ENCODE data around the gene LRIG1. TPM values are rescaled to one million over a fixed set of nuclear protein-coding genes. Genes with fewer than 3 reads are reported as not detected.

Gene LRIG1
- total RNA-seq, 1 donor from 2014 or later, result 169 TPM

- Histone ChIP-seq H3K9me3 (ENCODE audit: low read depth) (no peaks in the 10 kb centered on the region), H3K9ac (no peak overlapping the region), H3K79me2 (ENCODE audit: low read depth) (peaks cover 99% of the 10 kb centered on the region), H3K36me3 (peaks cover 5% of the 10 kb centered on the region), H3K4me3 (no peak overlapping the region), H4K20me1 (ENCODE audit: low read depth) (peaks cover 100% of the 10 kb centered on the region), H2AFZ (replicated peaks) (no peak overlapping the region), H3K27ac (peak overlapping the region; percentile 9), H3K4me1 (peaks cover 47% of the 10 kb centered on the region), H3F3A (ENCODE audit: low read depth) (peaks cover 35% of the 10 kb centered on the region), H3K27me3 (no peaks in the 10 kb centered on the region), H3K4me2 (no peak overlapping the region)
- H3K9me3 Mint-ChIP-seq, result no peaks in the 10 kb centered on the region
- H3K36me3 Mint-ChIP-seq, result peaks cover 21% of the 10 kb centered on the region
- peaks cover 49% of the 10 kb centered on the region for H3K4me1 Mint-ChIP-seq
- TF ChIP-seq EZH2 (IDR thresholded peaks at IDR 0.05) (no peak), EZH2phosphoT487 (IDR thresholded peaks at IDR 0.05) (no peak), CTCF (IDR thresholded peaks at IDR 0.05) (no peak)
- no peak overlapping the region for H3K27ac Mint-ChIP-seq
- peaks cover 3% of the 10 kb centered on the region for H3K27me3 Mint-ChIP-seq (ENCODE audit: insufficient read depth, low read depth)
- DNase-seq (ENCODE audit: low spot score), result no peak
- H3K4me3 Mint-ChIP-seq, result no peak overlapping the region
Observed at GRCh38 chr3:66406163-66406562, 94.7 kb downstream of the LRIG1 start.

GRCh38 chr3:66405701-66406091 is 95.1 kb downstream of the LRIG1 start:
- Histone ChIP-seq H3F3A (ENCODE audit: low read depth) (peaks cover 30% of the 10 kb centered on the region), H3K79me2 (ENCODE audit: low read depth) (peaks cover 99% of the 10 kb centered on the region), H3K9ac (no peak overlapping the region), H3K4me3 (no peak overlapping the region), H2AFZ (replicated peaks) (no peak overlapping the region), H3K4me2 (no peak overlapping the region), H4K20me1 (ENCODE audit: low read depth) (peaks cover 100% of the 10 kb centered on the region), H3K36me3 (peaks cover 5% of the 10 kb centered on the region), H3K27ac (peak overlapping the region; percentile 47), H3K4me1 (peaks cover 51% of the 10 kb centered on the region), H3K27me3 (no peaks in the 10 kb centered on the region), H3K9me3 (ENCODE audit: low read depth) (no peaks in the 10 kb centered on the region)
- Mint-ChIP-seq H3K9me3 (no peaks in the 10 kb centered on the region), H3K4me1 (peaks cover 54% of the 10 kb centered on the region), H3K36me3 (peaks cover 18% of the 10 kb centered on the region), H3K4me3 (no peak overlapping the region), H3K27me3 (ENCODE audit: insufficient read depth, low read depth) (peaks cover 3% of the 10 kb centered on the region), H3K27ac (no peak overlapping the region)
- no peak for DNase-seq (ENCODE audit: low spot score)
- no peak for TF ChIP-seq CTCF (IDR thresholded peaks at IDR 0.05)
- TF ChIP-seq EZH2phosphoT487 (IDR thresholded peaks at IDR 0.05), result no peak
- TF ChIP-seq EZH2 (IDR thresholded peaks at IDR 0.05), result no peak

GRCh38 chr3:66404903-66405700 is 95.7 kb downstream of the LRIG1 start:
- Histone ChIP-seq H3K4me2 (no peak overlapping the region), H3K4me1 (peaks cover 49% of the 10 kb centered on the region), H3K79me2 (ENCODE audit: low read depth) (peaks cover 99% of the 10 kb centered on the region), H3F3A (ENCODE audit: low read depth) (peaks cover 28% of the 10 kb centered on the region), H3K36me3 (peaks cover 5% of the 10 kb centered on the region), H2AFZ (replicated peaks) (no peak overlapping the region), H4K20me1 (ENCODE audit: low read depth) (peaks cover 100% of the 10 kb centered on the region), H3K9ac (no peak overlapping the region), H3K27ac (peak overlapping the region; percentile 47), H3K27me3 (no peaks in the 10 kb centered on the region), H3K9me3 (ENCODE audit: low read depth) (no peaks in the 10 kb centered on the region), H3K4me3 (no peak overlapping the region)
- TF ChIP-seq CTCF (IDR thresholded peaks at IDR 0.05) (no peak), EZH2 (IDR thresholded peaks at IDR 0.05) (no peak), EZH2phosphoT487 (IDR thresholded peaks at IDR 0.05) (no peak)
- no peaks in the 10 kb centered on the region for H3K9me3 Mint-ChIP-seq
- H3K27me3 Mint-ChIP-seq (ENCODE audit: insufficient read depth, low read depth), result peaks cover 3% of the 10 kb centered on the region
- H3K27ac Mint-ChIP-seq, result no peak overlapping the region
- H3K4me1 Mint-ChIP-seq, result peaks cover 54% of the 10 kb centered on the region
- H3K4me3 Mint-ChIP-seq, result no peak overlapping the region
- H3K36me3 Mint-ChIP-seq, result peaks cover 16% of the 10 kb centered on the region
- no peak for DNase-seq (ENCODE audit: low spot score)

Measured in neural progenitor cell (in vitro differentiated cells).